Mammary epithelial cell (primary cell): ENCODE results near the gene EEF1A2.

Experiments
- EZH2 ChIP-seq: IDR thresholded peaks from 2 replicates; pipeline ENCODE4 v1.6.1; 2012; ENCODE audit warnings: low read length, inconsistent platforms, borderline replicate concordance
- TF ChIP-seq, protein P1 (sequence below), 2 donors: IDR thresholded peaks in 1 of 2; conservative IDR thresholded peaks in 1 of 2; 2 replicates each; pipeline ENCODE4 v1.5.1; 2011 to 2012; ENCODE audit warnings: inconsistent platforms in 2 of 2, low read length in 2 of 2, mild to moderate bottlenecking in 2 of 2, control low read depth in 1 of 2, low read depth in 1 of 2; ENCODE audit not compliant: insufficient read depth in 1 of 2; ENCODE audit errors: extremely low read depth in 1 of 2

- TF ChIP-seq, protein P1, sequence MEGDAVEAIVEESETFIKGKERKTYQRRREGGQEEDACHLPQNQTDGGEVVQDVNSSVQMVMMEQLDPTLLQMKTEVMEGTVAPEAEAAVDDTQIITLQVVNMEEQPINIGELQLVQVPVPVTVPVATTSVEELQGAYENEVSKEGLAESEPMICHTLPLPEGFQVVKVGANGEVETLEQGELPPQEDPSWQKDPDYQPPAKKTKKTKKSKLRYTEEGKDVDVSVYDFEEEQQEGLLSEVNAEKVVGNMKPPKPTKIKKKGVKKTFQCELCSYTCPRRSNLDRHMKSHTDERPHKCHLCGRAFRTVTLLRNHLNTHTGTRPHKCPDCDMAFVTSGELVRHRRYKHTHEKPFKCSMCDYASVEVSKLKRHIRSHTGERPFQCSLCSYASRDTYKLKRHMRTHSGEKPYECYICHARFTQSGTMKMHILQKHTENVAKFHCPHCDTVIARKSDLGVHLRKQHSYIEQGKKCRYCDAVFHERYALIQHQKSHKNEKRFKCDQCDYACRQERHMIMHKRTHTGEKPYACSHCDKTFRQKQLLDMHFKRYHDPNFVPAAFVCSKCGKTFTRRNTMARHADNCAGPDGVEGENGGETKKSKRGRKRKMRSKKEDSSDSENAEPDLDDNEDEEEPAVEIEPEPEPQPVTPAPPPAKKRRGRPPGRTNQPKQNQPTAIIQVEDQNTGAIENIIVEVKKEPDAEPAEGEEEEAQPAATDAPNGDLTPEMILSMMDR (conservative IDR thresholded peaks at IDR 0.05 in 1 of 2, IDR thresholded peaks at IDR 0.05 in 1 of 2; ENCODE audit: extremely low read depth in 1 of 2, insufficient read depth in 1 of 2, low read depth in 1 of 2, low read length in 2 of 2): no peak
- no peak for TF ChIP-seq EZH2
Observed at GRCh38 chr20:63520504-63520933, 21.6 kb upstream of the EEF1A2 start, which contains the start of gene PPDPF.
